K562 (cell line): ENCODE measurements around the gene CCL4L2. TPM values are rescaled to one million over a fixed set of nuclear protein-coding genes. Genes with fewer than 3 reads are reported as not detected.
"Not testable (repeated sequence)": the region's sequence is repeated elsewhere in the genome, so short reads cannot be mapped to it uniquely, and the experiment has no call there.

Source experiments
- ATAC-seq: fragments of 200-7000 bp; cut with Tn5 transposase; 3 replicates; pipeline ENCODE4 v1.9.1; 2020; ENCODE audit warnings: moderate library complexity
- BruUV-seq: library from RNA; stranded (reverse); fragments of 400-500 nt; replicated peaks from 2 replicates; lab custom pipeline; 2021; lab: Mats Ljungman, UMichigan
- CTCF ChIA-PET: fragments of 300-600 bp; formaldehyde crosslinking; extraction: SDS; loops from one replicate; lab custom pipeline; 2021; ENCODE audit warnings: low intra/inter-chr PET ratio; lab: Yijun Ruan, JAX
- POLR2A ChIA-PET: fragments of 300-600, 350-650 bp; sonication (Branson Sonifier 250); formaldehyde crosslinking; extraction: SDS; loops from one replicate; lab custom pipeline; 2021; ENCODE audit warnings: antibody characterized with exemption, inconsistent platforms; lab: Yijun Ruan, JAX
- DNase-seq, 4 experiments: peaks; one replicate each; pipeline versions ENCODE4 v3.0.0 to v3.0.0-alpha.2; 2011 to 2018; ENCODE audit warnings: low spot score in 3 of 4, mixed read lengths in 3 of 4; ENCODE audit errors: extremely low read depth in 1 of 4
- FAIRE-seq: peaks from 2 replicates; lab custom pipeline; 2011; peaks lifted over from hg19 to GRCh38; lab: Jason Lieb, UNC
- H2AFZ ChIP-seq: 2 replicates; pipeline ENCODE4 v1.6.0; 2011; ENCODE audit warnings: low read depth, low read length, control low read depth, inconsistent platforms
- H3K27ac ChIP-seq: fragments of 200-600 bp; 3 replicates; pipeline ENCODE4 v1.8.0; 2011; ENCODE audit warnings: low read depth, mild to moderate bottlenecking, control low read depth, inconsistent platforms, low read length, moderate library complexity, mixed read lengths; ENCODE audit errors: extremely low read depth
- H3K27me3 ChIP-seq, 2 experiments: fragments of 300-600 bp in 1 of 2; 2 replicates in 1 of 2; 3 replicates in 1 of 2; pipeline versions ENCODE4 v1.6.0 to v1.8.0; 2011; ENCODE audit warnings: inconsistent platforms in 2 of 2, low read length in 2 of 2, mild to moderate bottlenecking in 1 of 2, mixed read lengths in 1 of 2, moderate library complexity in 1 of 2; ENCODE audit not compliant: control insufficient read depth in 2 of 2, insufficient read depth in 2 of 2
- H3K36me3 ChIP-seq: fragments of 300-600 bp; 3 replicates; pipeline ENCODE4 v1.8.0; 2011; ENCODE audit warnings: mild to moderate bottlenecking, low read length, inconsistent platforms; ENCODE audit not compliant: control insufficient read depth, insufficient read depth
- H3K4me1 ChIP-seq, 2 experiments: fragments of 200-600 bp in 1 of 2; replicated peaks in 1 of 2; 2 replicates in 1 of 2; 3 replicates in 1 of 2; pipeline versions ENCODE4 v1.5.1 to v1.8.0; 2011; ENCODE audit warnings: inconsistent platforms in 2 of 2, low read length in 2 of 2, mild to moderate bottlenecking in 1 of 2, mixed read lengths in 1 of 2, moderate library complexity in 1 of 2; ENCODE audit not compliant: control insufficient read depth in 2 of 2, insufficient read depth in 2 of 2
- H3K4me2 ChIP-seq: 2 replicates; pipeline ENCODE4 v1.6.1; 2011; ENCODE audit warnings: low read length, control low read depth, inconsistent platforms, mixed read lengths; ENCODE audit not compliant: insufficient read depth
- H3K4me3 ChIP-seq: fragments of 200-600 bp; sonication (generic), shearing (Covaris generic); 2 replicates; pipeline ENCODE4 v1.5.1; 2016; ENCODE audit warnings: control low read depth, inconsistent platforms
- H3K79me2 ChIP-seq: fragments of 200-600 bp; 3 replicates; pipeline ENCODE4 v1.8.0; 2011; ENCODE audit warnings: low read length, inconsistent platforms; ENCODE audit not compliant: control insufficient read depth, insufficient read depth
- H3K9ac ChIP-seq, 2 experiments: 2 replicates each; pipeline versions ENCODE4 v1.6.0 to v1.6.1; 2011; ENCODE audit warnings: low read depth in 2 of 2, low read length in 2 of 2, control low read depth in 1 of 2, inconsistent platforms in 1 of 2, mild to moderate bottlenecking in 1 of 2, mixed read lengths in 1 of 2; ENCODE audit not compliant: insufficient read depth in 1 of 2
- H3K9me1 ChIP-seq: one replicate; pipeline ENCODE4 v1.6.0; 2011; ENCODE audit warnings: inconsistent platforms, mild to moderate bottlenecking, low read length, moderate library complexity; ENCODE audit not compliant: control insufficient read depth, insufficient read depth
- H3K9me3 ChIP-seq: replicated peaks from 2 replicates; pipeline ENCODE4 v1.5.1; 2011; ENCODE audit warnings: low read depth, low read length, inconsistent platforms; ENCODE audit not compliant: control insufficient read depth, insufficient read depth
- H4K20me1 ChIP-seq: replicated peaks from 2 replicates; pipeline ENCODE4 v1.6.1; 2011; ENCODE audit warnings: low read length, inconsistent platforms, mixed read lengths; ENCODE audit not compliant: control insufficient read depth, insufficient read depth
- ARID2 ChIP-seq: fragments of 450-650 bp; IDR thresholded peaks from 2 replicates; pipeline ENCODE4 v1.6.1; 2017; ENCODE audit warnings: antibody characterized with exemption, mild to moderate bottlenecking
- C11orf30 ChIP-seq: fragments of 450-650 bp; IDR thresholded peaks from 2 replicates; pipeline ENCODE4 v1.6.1; 2016; ENCODE audit warnings: low read depth, mild to moderate bottlenecking
- CHCHD3 ChIP-seq: fragments of 250-450 bp; sonication (Bioruptor Pico); IDR thresholded peaks from 2 replicates; pipeline ENCODE4 v2.1.2; 2022; ENCODE audit warnings: mild to moderate bottlenecking
- DDX20 ChIP-seq: fragments of 450-650 bp; IDR thresholded peaks from 2 replicates; pipeline ENCODE4 v1.6.1; 2016; ENCODE audit warnings: missing genetic modification characterization, low read depth, mild to moderate bottlenecking, missing compliant biosample characterization, moderate library complexity
- KLF13 ChIP-seq: fragments of 450-650 bp; IDR thresholded peaks from 2 replicates; pipeline ENCODE4 v1.6.1; 2016; ENCODE audit warnings: missing genetic modification characterization, low read depth, mild to moderate bottlenecking, missing compliant biosample characterization, moderate library complexity, borderline replicate concordance
- NELFE ChIP-seq: IDR thresholded peaks from 2 replicates; pipeline ENCODE4 v1.6.1; 2011; ENCODE audit warnings: mild to moderate bottlenecking; ENCODE audit not compliant: insufficient read depth, insufficient read length
- PKNOX1 ChIP-seq: fragments of 450-650 bp; IDR thresholded peaks from 2 replicates; pipeline ENCODE4 v1.6.1; 2016
- STAT5B ChIP-seq: fragments of 250-450 bp; sonication (Bioruptor Pico); IDR thresholded peaks from 2 replicates; pipeline ENCODE4 v1.8.0; 2021; ENCODE audit warnings: mild to moderate bottlenecking, inconsistent platforms
- ZNF140 ChIP-seq: fragments of 250-450 bp; sonication (Bioruptor Pico); IDR thresholded peaks from 2 replicates; pipeline ENCODE4 v1.8.0; 2021; ENCODE audit warnings: moderate library complexity, mild to moderate bottlenecking, inconsistent platforms
- ZNF3 ChIP-seq: fragments of 250-450 bp; sonication (Bioruptor Pico); IDR thresholded peaks from 2 replicates; pipeline ENCODE4 v1.5.0; 2021; ENCODE audit warnings: mild to moderate bottlenecking, moderate library complexity
- WGBS: fragments of 100-300 bp; shearing (Covaris generic); methylation state at CpG from one replicate; pipeline ENCODE4 v1.1.6; 2016; ENCODE audit warnings: low coverage, mixed read lengths; ENCODE audit not compliant: insufficient coverage; ENCODE audit errors: missing lambda C conversion rate; 5-methylcytosine and 5-hydroxymethylcytosine counted together
- in situ Hi-C: fragments of 300-500 bp; cut with MboI; formaldehyde crosslinking; loops from 4 replicates; pipeline ENCODE4 v1.15.0; 2018; ENCODE audit warnings: inconsistent platforms, mixed read lengths
- intact Hi-C: fragments of 100-400 bp; cut with micrococcal nuclease; formaldehyde crosslinking; loops from 2 replicates; pipeline ENCODE4 v1.14.2; 2022
- polyA plus RNA-seq, 8 experiments: library from polyadenylated mRNA; depleted of rRNA in 4 of 8; stranded (reverse) in 5 of 8; unstranded in 3 of 8; fragments of >200 nt; fragmentation: Nextera tagmentation in 2 of 8; fragmentation: Illumina TruSeq in 1 of 8; extraction: Ambion mirVana in 2 of 8; extraction: Trizol in 1 of 8; gene quantifications; 2 replicates each; pipeline versions ENCODE4 v1.2.1 to v1.2.3, GENCODE V29; 2011 to 2014; ENCODE audit warnings: inconsistent platforms in 1 of 8, missing spikeins in 1 of 8
- total RNA-seq, 7 experiments: library from RNA; depleted of rRNA in 6 of 7; stranded (reverse); fragments of >200 nt in 6 of 7; fragmentation: Illumina TruSeq in 2 of 7; extraction: Trizol in 2 of 7; gene quantifications; 2 replicates each; pipeline versions ENCODE4 v1.2.1 to v1.2.3, GENCODE V29; 2011 to 2021; ENCODE audit warnings: low replicate concordance in 1 of 7

CCL4L2 gene
- total and polyA plus RNA-seq, 9 of the 15 experiments (the other 6 are each of a cell fraction or from before 2014, with no cell fraction given), result 0.11 to 0.51 (median 0.38) TPM; not detected in 6

- H3K27ac ChIP-seq, BruUV-seq, FAIRE-seq, ATAC-seq, H3K4me1 ChIP-seq, H3K9me1 ChIP-seq, intact Hi-C loops, CTCF ChIA-PET, H3K4me2 ChIP-seq, H3K79me2 ChIP-seq, H3K36me3 ChIP-seq, H3K4me3 ChIP-seq, H2AFZ ChIP-seq, H4K20me1 ChIP-seq, H3K9ac ChIP-seq, DNase-seq, H3K9me3 ChIP-seq: not testable (repeated sequence)
- in situ Hi-C loops, result loop anchor here (10.0 kb wide), 1 partner anchor 280 kb away; no protein-coding TSS in a partner anchor
- WGBS, result 5% methylated on average over 10 of the region's 10 CpGs
- POLR2A ChIA-PET, result interaction anchor here (0.7 to 1.0 kb wide), 2 partner anchors 9 to 16 kb away, joined by 3 to 4 read pairs; partner anchors contain the start of gene CCL4L2
- H3K27me3 ChIP-seq, result peaks cover 15 to 33% of the 10 kb centered on the region in 2 experiments; a peak in 4 of 5 replicates
Observed at GRCh38 chr17:36194832-36195433, 15.9 kb upstream of the CCL4L2 start.

- H3K79me2 ChIP-seq, result no peaks in the 10 kb centered on the region
- H2AFZ ChIP-seq, result no peak overlapping the region
- H3K27me3 ChIP-seq, result peaks cover 12 to 30% of the 10 kb centered on the region in 2 experiments; a peak in 4 of 5 replicates
- no peaks in the 10 kb centered on the region for H4K20me1 ChIP-seq
- ATAC-seq (no peak; the same call in 1 of the 3 replicates), FAIRE-seq (no peak), DNase-seq (no peak)
- no peak overlapping the region for H3K4me3 ChIP-seq
- intact Hi-C loops, result no loop called here
- H3K27ac ChIP-seq, result no peak overlapping the region
- H3K4me1 ChIP-seq, result no peaks in the 10 kb centered on the region; a peak in 2 of 5 replicates
- 5% methylated on average over 9 of the region's 10 CpGs for WGBS
- no TSS peak for BruUV-seq
- H3K9me3 ChIP-seq, result no peaks in the 10 kb centered on the region
- no peaks in the 10 kb centered on the region for H3K9me1 ChIP-seq
- in situ Hi-C loops, result loop anchor here (10.0 kb wide), 1 partner anchor 279 kb away; no protein-coding TSS in a partner anchor
- H3K9ac ChIP-seq, result no peak overlapping the region
- ChIA-PET CTCF (no interaction called here), POLR2A (interaction anchor here (0.7 to 1.0 kb wide), 2 partner anchors 10 to 15 kb away, joined by 3 to 4 read pairs; partner anchors contain the start of gene CCL4L2)
- H3K36me3 ChIP-seq, result no peaks in the 10 kb centered on the region
- H3K4me2 ChIP-seq, result no peak overlapping the region
- no peak for TF ChIP-seq NELFE
- no peak for TF ChIP-seq C11orf30
- no peak for TF ChIP-seq STAT5B
- no peak for TF ChIP-seq ZNF3
- no peak for TF ChIP-seq ARID2
- TF ChIP-seq PKNOX1, result no peak
- no peak for TF ChIP-seq KLF13 (tag)
- TF ChIP-seq CHCHD3 (CRISPR knock-in tag), result no peak
- no peak for TF ChIP-seq DDX20 (tag)
- TF ChIP-seq ZNF140 (CRISPR knock-in tag), result no peak
Observed at GRCh38 chr17:36195434-36196130, 15.3 kb upstream of the CCL4L2 start.
